ENCODE measurements around the gene PAX6.
A peak's percentile ranks its signal among the peaks of the same experiment; 100 is the strongest.

Gene PAX6

DNA sequence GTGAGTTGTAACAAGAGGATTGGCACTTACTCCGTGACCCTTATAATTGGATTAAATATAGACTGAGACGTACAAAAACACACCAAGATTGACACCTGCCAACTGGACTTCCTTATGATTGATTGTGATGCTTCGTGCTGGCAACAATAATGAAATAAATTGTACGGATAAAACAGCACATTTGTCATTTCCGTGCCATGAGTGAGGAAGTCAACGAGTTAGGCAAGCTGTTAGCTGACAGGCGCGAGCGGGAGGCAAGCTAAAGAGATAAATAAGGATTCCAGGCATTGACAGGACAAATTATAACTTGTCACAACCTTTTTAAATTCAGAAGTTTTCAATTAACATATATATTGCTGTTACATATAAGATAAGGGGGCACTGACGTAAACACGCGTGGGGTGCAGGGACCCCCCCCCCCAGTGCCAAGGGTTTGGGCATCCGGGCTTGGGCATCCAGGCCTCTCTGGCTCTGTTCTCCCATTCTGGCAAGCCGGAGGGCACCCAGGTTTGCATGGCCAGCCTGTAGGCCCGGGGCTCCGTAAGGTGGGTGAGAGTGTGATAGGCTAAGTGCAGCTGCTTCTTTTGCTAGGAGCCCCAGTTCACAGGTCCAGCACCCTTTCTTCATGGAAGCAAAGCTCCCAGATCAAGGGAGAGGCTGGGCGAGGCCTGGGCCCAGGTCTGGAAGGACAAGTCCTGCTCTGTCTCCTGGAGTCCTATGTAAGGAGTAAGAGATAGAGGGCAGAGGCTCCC lies 11.2 kb upstream of the PAX6 start:
- DNase-seq (ENCODE audit: low spot score): no peak

GRCh38 chr11:31821766-31822165 lies 10.6 kb upstream of the PAX6 start:
- no peak for DNase-seq (ENCODE audit: low spot score)

GRCh38 chr11:31821235-31821764 lies 10.2 kb upstream of the PAX6 start:
- no peak for DNase-seq (ENCODE audit: low spot score)

DNA sequence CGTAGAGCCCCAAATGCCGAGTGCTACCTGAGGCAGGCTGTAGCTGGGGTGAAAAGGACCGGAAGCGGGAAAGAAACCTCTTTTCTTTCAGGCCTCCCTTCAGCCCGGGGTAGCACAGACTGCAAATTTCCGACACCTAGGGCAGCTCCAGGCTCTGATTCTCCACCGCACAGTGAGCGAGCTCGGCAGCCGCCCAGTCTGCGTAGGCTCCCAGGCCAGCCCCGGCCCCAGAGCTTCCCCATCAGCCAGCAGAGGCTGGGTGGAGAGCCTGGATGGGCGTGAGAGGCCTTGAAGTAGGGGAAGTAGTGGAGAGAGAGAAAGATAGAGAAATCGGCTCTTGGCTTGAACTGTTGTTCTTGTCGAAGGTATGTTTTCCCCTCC lies 9.3 kb upstream of the PAX6 start:
- no peak for DNase-seq (ENCODE audit: low spot score)

DNA sequence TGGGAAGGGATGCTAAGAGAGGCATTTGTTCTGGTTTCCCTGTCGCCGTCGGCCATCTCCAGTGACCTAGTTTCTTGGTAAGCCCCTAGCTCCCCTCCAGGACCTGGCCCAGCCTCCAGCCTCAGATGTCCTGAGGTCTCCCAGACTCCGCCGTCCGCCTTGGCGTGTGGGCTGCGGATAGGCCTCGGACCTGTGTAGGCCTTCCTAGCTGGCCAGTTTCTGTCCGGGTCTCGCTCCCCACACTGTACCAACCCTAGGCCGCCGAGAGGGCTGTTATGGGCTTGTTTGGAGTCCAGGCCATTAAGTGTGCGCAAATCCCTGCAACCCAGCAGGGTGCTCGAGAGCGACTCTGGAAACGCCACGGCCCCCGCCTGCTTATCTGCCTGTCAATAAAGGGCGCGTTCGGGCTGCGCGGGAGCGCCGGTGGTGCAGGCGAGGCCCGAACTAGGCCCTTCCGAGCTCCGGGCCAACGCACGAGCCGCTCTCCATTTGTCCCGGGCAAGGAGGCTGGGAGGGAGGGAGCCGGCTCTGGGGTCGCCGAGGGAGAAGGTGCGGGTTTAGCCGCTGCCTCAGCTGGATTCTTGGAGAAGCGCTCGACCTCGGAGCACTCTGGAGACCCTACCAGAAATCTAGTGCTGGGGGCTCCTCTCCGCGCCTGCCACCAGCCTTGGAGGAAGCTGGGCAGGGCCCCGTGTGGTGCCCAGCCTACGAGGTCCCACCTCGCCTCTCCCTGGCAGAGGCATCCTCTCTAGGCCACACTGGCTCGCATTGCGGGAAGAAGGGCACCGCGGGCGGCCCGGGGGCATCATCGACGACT lies 8.7 kb upstream of the PAX6 start:
- no peak for DNase-seq (ENCODE audit: low spot score)

- DNase-seq (ENCODE audit: low spot score): no peak
Observed at GRCh38 chr11:31818874-31819331, 7.8 kb upstream of the PAX6 start.

DNA sequence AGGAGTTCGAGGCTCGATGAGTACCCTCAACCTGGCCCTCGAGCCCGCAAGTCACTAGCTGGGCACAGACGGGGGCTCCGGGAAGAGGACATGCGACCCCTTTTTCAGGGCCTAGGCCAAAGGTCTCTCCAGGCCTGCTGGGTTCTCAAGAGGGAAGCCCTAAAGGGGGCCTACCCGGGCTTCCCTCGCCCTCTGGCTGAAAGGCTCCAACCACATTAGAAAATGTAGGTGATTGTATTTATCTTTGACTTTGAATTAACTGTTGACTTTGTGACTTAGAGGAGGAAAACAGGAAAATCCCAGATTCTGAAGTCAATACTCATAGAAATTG lies 7.3 kb upstream of the PAX6 start:
- DNase-seq (ENCODE audit: low spot score): no peak

DNA sequence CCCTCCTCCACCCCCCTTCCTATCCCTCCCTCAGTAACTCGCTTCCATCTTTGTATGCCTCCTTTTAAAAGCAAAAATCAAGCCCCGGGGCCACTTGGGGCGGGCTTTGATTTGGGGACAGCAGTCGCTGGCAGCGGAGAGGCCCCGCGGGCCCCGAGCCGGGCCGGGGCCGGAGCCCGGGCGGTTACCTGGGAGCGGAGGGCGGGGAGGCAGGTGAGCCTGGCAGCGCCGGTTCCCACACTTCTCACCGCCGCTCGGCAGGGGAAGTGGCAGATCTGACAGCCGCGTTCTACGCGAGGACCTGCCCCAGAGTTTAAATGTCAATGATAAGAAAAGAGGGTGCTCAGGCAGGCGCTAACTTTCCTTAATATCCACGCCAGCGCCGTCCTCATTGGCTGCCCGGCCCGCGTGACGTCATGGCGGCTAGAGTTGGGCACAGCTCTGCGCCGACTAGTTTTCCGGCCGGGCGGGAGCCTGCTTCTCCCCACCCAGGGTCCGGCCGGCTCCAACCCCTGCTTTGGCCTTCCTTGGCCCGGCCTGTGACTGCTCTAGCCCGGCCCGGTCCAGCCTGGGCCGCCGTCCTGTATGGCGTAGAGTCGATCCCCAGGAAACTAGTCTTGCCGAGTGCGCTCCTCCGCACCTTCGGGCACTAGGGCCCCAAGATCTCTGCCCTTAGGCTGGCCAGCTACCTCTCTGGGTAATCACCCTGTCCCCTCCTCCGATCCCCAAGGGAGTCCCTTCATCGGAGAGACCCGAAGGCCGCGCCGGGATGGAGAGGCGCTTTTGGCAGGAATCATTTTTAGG lies 6.7 kb upstream of the PAX6 start:
- DNase-seq (ENCODE audit: low spot score): peak; percentile 82

- DNase-seq (ENCODE audit: low spot score): peak; percentile 38
Observed at GRCh38 chr11:31817054-31817620, 6.0 kb upstream of the PAX6 start.

- DNase-seq (ENCODE audit: low spot score): peak; percentile 53
Observed at GRCh38 chr11:31816468-31817053, 5.4 kb upstream of the PAX6 start.

DNA sequence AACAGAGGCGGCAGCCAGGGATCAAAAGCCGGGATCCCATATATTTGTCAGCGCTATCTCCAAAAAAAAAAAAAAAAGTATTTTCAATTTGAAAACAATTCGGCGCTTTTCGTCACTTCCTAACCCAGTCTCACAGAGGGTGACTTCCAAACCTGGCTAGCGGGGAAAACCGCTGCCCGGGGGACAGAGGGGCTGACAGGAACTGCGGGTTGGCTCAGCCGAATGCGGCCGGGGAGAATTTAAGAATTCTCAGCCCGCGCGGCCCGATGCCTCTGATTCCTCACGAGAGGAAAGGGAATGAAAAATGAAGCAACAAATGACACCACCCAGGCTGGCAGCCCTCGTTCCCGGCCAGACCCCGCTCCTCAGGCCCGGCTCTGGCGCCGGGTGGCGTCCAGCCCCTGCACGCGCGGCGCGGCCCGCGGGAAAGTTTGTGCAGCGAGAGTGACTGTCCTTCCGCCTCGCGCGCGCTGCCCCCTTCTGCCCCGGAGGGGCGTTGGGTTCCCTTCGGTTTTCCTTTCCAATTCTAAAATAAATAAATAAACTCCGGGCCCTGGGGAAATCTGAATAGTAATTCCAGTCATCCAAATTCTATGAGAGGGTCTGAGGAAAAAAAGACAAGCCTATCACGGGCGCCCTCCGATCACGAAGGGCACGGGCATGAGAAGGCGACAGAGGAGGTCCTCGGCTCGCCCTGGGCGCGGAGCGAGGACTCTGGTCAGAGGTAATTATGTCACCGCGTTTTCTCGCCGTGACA lies 4.8 kb upstream of the PAX6 start:
- DNase-seq (ENCODE audit: low spot score): peak; percentile 36

DNA sequence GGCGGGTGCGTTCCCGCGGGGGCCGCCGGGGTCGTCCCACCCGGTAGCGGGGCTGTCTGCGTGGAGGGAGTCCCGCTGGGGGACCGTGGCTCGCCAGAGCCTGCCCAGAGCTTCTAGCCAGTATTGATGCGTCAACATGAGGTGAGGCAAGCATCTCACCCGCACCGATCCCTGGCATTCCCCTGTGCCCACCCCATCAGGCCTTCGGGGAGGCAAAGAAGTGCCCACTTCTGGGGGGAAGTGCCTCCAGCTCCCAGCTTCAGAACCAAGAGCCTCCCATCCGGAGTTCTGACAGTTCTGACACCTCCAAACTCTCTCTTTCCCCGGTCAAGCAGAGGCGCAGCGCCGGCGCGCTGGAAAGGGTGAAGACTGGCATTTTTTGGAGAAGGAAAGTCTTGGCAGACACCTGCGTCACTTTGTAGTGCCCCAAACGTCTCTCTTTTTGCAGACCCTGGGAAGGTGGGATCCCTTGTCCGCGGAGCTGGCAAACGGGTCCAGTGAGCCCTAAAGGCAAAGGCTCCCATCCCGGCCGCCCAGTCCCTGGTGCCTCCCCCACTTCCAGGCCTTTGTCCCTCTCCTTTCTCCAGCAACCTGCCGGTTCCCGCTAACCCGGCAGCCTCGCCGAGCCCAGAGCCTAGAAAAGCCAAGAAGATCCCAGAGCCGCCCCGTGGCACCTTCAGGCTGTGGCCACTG lies 3.2 kb upstream of the PAX6 start:
- DNase-seq (ENCODE audit: low spot score): no peak

DNA sequence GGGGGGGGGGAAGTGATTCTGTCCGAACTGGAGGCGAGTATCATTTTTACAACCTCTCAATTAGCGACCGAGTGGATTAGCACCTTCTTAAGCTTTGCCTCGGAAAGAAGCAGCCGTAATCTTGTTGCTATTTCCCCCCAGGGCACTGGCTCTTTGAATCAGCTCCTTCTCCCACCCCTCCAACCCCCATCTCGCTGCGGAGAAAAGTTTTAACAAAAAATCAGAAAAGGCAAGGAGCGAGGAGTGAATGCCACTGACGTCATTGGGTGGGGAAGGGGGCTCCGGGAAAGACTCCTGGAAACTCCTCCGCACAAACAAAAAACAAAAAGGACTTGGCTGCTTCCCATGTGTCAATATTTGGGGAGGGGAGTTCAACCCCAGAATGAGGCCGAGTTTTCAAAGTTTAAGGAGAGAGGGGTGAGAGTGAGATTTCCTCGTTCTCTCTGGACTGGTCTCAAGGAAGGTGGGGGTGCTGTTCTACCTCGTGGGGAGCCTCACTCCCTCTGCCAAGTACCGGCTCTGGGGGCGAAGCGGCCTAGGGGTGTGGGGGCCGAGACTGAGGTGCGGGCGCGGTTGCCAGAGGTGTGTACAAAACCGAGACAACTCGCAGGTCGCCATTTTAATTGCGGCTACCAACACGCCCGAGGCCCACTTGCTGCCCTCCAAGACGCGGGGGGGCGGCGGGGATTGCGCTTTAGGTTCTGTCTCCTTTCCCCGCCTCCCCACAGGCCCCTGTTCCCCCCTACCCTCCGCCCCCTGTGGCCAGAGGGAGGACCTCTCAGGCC lies 2.5 kb upstream of the PAX6 start:
- DNase-seq (ENCODE audit: low spot score): peak; percentile 38

- peak; percentile 72 for DNase-seq (ENCODE audit: low spot score)
Observed at GRCh38 chr11:31812383-31813381, 1.6 kb upstream of the PAX6 start.

DNA sequence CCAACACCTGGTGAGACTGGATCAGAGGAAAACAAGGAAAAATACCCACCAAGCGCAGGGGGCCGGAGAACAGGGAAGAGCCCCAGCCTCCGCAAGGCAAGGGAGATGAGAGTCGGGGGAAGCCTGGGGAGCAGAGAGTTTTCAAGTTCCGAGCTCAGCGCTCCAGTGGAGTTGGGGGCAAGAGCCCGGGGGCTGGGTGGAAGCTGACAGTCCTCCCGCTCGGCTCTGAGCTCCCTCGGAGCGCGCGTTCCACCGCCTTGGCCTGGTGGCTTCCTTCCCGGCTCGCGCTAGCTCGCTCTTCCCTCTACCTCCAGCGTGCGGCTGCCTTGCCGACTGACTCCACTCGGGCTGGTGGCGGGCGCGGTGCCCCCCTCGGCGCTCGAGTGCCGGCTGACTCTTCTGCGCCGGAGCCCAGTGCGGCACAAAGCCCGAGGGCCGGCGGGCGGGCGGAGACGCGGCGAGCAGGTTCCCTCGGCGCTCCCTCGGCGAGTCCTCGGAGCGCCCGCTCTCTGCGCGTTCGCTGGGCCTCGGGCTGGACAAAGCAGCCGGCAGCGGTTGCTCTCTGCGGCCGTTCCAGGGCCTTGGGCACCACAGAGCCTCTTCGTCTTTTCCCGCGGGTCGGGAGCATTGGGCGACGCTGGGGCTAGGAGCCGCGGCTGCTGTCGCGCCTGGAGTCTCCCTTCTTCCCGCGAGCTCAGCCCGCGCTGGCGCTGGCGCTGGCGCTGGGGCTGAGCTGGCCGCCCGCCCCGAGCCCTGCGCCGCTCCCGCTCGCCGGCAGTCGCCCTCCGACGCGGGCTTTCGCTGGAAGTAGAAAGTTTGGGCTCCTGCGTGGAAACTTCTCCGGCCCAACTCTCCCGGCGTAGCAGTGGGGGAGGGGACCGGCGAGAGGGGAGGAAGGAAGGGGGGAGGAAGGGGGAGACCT lies 1.0 kb downstream of the PAX6 start:
- peak; percentile 32 for DNase-seq (ENCODE audit: low spot score)

DNA sequence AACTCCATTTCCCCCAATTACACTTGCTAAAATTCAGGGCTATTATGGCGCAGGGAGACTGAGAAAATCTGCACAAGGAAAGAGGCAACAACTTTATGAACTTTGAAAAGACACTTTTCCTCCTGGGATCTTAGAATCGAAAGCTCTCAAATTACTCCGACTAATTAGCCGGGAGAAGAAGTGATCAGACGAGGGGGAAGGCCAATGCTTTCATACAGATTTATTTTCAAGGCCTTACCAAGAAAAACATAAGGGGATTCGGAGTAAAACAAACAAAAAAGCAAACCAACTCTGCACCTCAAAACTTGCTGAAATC lies 1.6 kb downstream of the PAX6 start:
- no peak for DNase-seq (ENCODE audit: low spot score)

Data from cerebellar cortex (tissue), 1 donor.